Endothelial cell of umbilical vein (primary cell): ENCODE measurements around the gene CSMD2. TPM values are rescaled to one million over a fixed set of nuclear protein-coding genes. Genes with fewer than 3 reads are reported as not detected.

Experiments
- BruUV-seq: library from RNA; stranded (reverse); fragments of 400-500 nt; replicated peaks from 2 replicates; lab custom pipeline; 2021; lab: Mats Ljungman, UMichigan
- CTCF ChIA-PET: fragments of 300-600, 350-600 bp; sonication (Branson Sonifier 250); formaldehyde crosslinking; loops from one replicate; lab custom pipeline; 2021; ENCODE audit warnings: antibody characterized with exemption, inconsistent platforms; lab: Charles Lee
- POLR2A ChIA-PET: fragments of 300-600, 350-600 bp; sonication (Branson Sonifier 250); formaldehyde crosslinking; loops from one replicate; lab custom pipeline; 2021; ENCODE audit warnings: antibody characterized with exemption, inconsistent platforms; lab: Charles Lee
- DNase-seq: peaks from one replicate; pipeline ENCODE4 v3.0.0-alpha.2; 2011; ENCODE audit warnings: low read depth, low spot score
- FAIRE-seq: peaks from 2 replicates; lab custom pipeline; 2011; peaks lifted over from hg19 to GRCh38; lab: Jason Lieb, UNC
- H2AFZ ChIP-seq: 2 replicates; pipeline ENCODE4 v1.6.0; 2012; ENCODE audit warnings: low read depth, low read length, control low read depth, inconsistent platforms
- H3K27ac ChIP-seq: 2 replicates; pipeline ENCODE4 v1.5.1; 2011; ENCODE audit warnings: low read depth, mild to moderate bottlenecking, control low read depth, low read length, moderate library complexity; ENCODE audit not compliant: insufficient read depth
- H3K27me3 ChIP-seq, 2 experiments: 2 replicates each; pipeline versions ENCODE4 v1.6.0 to v1.6.1; 2011; ENCODE audit warnings: low read length in 2 of 2, mixed read lengths in 1 of 2; ENCODE audit not compliant: control insufficient read depth in 2 of 2, insufficient read depth in 2 of 2
- H3K36me3 ChIP-seq, 2 experiments: 2 replicates in 1 of 2; 3 replicates in 1 of 2; pipeline ENCODE4 v1.5.1; 2011; ENCODE audit warnings: low read length in 2 of 2, mild to moderate bottlenecking in 1 of 2, moderate library complexity in 1 of 2; ENCODE audit not compliant: control insufficient read depth in 2 of 2, insufficient read depth in 2 of 2; ENCODE audit errors: extremely low read depth in 1 of 2
- H3K4me1 ChIP-seq: 3 replicates; pipeline ENCODE4 v1.5.1; 2011; ENCODE audit warnings: mild to moderate bottlenecking, low read length; ENCODE audit not compliant: control insufficient read depth, insufficient read depth; ENCODE audit errors: extremely low read depth
- H3K4me2 ChIP-seq: 2 replicates; pipeline ENCODE4 v1.6.1; 2011; ENCODE audit warnings: low read length, control low read depth, mixed read lengths; ENCODE audit not compliant: insufficient read depth
- H3K4me3 ChIP-seq, 3 experiments: fragments of 200-600 bp in 1 of 3; sonication (generic), shearing (Covaris generic) in 1 of 3; replicated peaks in 1 of 3; 2 replicates each; pipeline ENCODE4 v1.5.1; 2011 to 2016; ENCODE audit warnings: control low read depth in 3 of 3, low read length in 3 of 3, mild to moderate bottlenecking in 2 of 3, inconsistent platforms in 1 of 3, low read depth in 1 of 3, moderate library complexity in 1 of 3; ENCODE audit not compliant: insufficient read depth in 1 of 3
- H3K79me2 ChIP-seq: 2 replicates; pipeline ENCODE4 v1.6.0; 2012; ENCODE audit warnings: low read length, inconsistent platforms; ENCODE audit not compliant: control insufficient read depth, insufficient read depth
- H3K9ac ChIP-seq: replicated peaks from 2 replicates; pipeline ENCODE3; 2011; ENCODE audit warnings: low read length, control low read depth; ENCODE audit not compliant: insufficient read depth; ENCODE audit errors: extremely low read depth
- H3K9me1 ChIP-seq: replicated peaks from 3 replicates; pipeline ENCODE4 v1.6.0; 2011; ENCODE audit warnings: mild to moderate bottlenecking, low read length; ENCODE audit not compliant: control insufficient read depth, insufficient read depth; ENCODE audit errors: extremely low read depth
- H3K9me3 ChIP-seq: replicated peaks from 2 replicates; pipeline ENCODE4 v1.5.1; 2012; ENCODE audit warnings: low read length, inconsistent platforms; ENCODE audit not compliant: control insufficient read depth, insufficient read depth
- H4K20me1 ChIP-seq: replicated peaks from 2 replicates; pipeline ENCODE3; 2011; ENCODE audit warnings: mild to moderate bottlenecking, low read length; ENCODE audit not compliant: control insufficient read depth, insufficient read depth; ENCODE audit errors: extremely low read depth
- EZH2 ChIP-seq: IDR thresholded peaks from 2 replicates; pipeline ENCODE4 v1.6.1; 2012; ENCODE audit warnings: borderline replicate concordance, low read depth, mild to moderate bottlenecking, moderate library complexity, low read length, inconsistent platforms; ENCODE audit not compliant: severe bottlenecking
- FOS ChIP-seq: IDR thresholded peaks from 2 replicates; pipeline ENCODE4 v1.6.1; 2011; ENCODE audit warnings: mild to moderate bottlenecking, low read length, moderate library complexity, borderline replicate concordance; ENCODE audit not compliant: insufficient read depth
- GATA2 ChIP-seq: IDR thresholded peaks from 2 replicates; pipeline ENCODE4 v1.7.0; 2011; ENCODE audit warnings: low read depth, mild to moderate bottlenecking, moderate library complexity, mixed read lengths, low read length; ENCODE audit not compliant: insufficient read length, insufficient read depth
- JUN ChIP-seq: IDR thresholded peaks from 2 replicates; pipeline ENCODE4 v1.6.1; 2011; ENCODE audit warnings: borderline replicate concordance, low read depth; ENCODE audit not compliant: insufficient read length, insufficient read depth
- MYC ChIP-seq: IDR thresholded peaks from one replicate; pipeline ENCODE4 v1.6.1; 2011; ENCODE audit warnings: mild to moderate bottlenecking, low read depth, low read length
- POLR2A ChIP-seq: IDR thresholded peaks from 2 replicates; pipeline ENCODE4 v1.6.1; 2012; ENCODE audit warnings: low read depth, mild to moderate bottlenecking, control low read depth, low read length
- POLR2AphosphoS5 ChIP-seq: IDR thresholded peaks from 2 replicates; pipeline ENCODE4 v1.6.1; 2012; ENCODE audit warnings: low read depth, mild to moderate bottlenecking, control low read depth, low read length, moderate library complexity; ENCODE audit not compliant: insufficient read depth
- dilution Hi-C: fragments of 300-500 bp; cut with MboI; formaldehyde crosslinking; loops from one replicate; pipeline ENCODE4 v1.15.0; 2019; ENCODE audit warnings: low sequenced_read_pairs; ENCODE audit not compliant: extremely low pct_ligation_motif_present
- intact Hi-C: fragments of 100-400 bp; cut with micrococcal nuclease; formaldehyde crosslinking; loops from one replicate; pipeline ENCODE4 v1.10.0; 2022
- polyA plus RNA-seq, 4 experiments: library from polyadenylated mRNA; depleted of rRNA in 3 of 4; stranded (reverse) in 3 of 4; unstranded in 1 of 4; fragments of >200 nt; gene quantifications; 2 replicates each; pipeline versions ENCODE4 v1.2.1 to v1.2.3, GENCODE V29; 2011 to 2012; ENCODE audit warnings: missing spikeins in 1 of 4
- total RNA-seq: library from RNA; stranded (reverse); gene quantifications from 2 replicates; pipeline ENCODE4 v1.2.3, GENCODE V29; 2021
- TF ChIP-seq, protein P1 (sequence below): IDR thresholded peaks from 2 replicates; pipeline ENCODE4 v1.6.1; 2011; ENCODE audit not compliant: insufficient read depth, insufficient read length
- TF ChIP-seq, protein P2 (sequence below), 2 donors: IDR thresholded peaks; 1 replicate in 1 of 2; 2 replicates in 1 of 2; pipeline ENCODE4 v1.5.1; 2011; ENCODE audit warnings: low read length in 2 of 2, mild to moderate bottlenecking in 2 of 2, moderate library complexity in 2 of 2, control low read depth in 1 of 2, inconsistent platforms in 1 of 2, low read depth in 1 of 2; ENCODE audit not compliant: insufficient read depth in 1 of 2; ENCODE audit errors: extremely low read depth in 1 of 2

The CSMD2 gene
- total and polyA plus RNA-seq, 2 donors (not counting 3 experiments of a cell fraction or from before 2014, with no cell fraction given), result under 0.01 TPM; not detected in 1

DNA sequence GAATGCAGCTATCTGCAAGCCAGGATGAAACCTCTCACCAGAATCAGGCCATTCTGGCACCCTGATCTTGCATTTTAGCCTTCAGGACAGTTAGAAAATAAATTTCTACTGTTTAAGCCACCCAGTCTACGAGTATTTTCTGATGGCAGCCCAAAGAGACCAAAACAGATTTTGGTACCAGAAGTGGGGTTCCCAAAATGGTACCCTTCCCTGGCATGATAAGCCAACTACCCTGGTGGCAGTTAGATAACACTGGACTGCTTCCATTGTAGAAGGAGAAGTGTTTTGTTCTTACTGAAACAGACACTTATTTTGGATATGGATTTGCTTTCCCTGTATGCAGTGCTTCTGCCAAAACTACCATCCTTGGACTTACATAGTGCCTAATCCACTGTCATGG is 115.0 kb downstream of the CSMD2 start:
- no peak for FAIRE-seq
- no peaks in the 10 kb centered on the region for H3K79me2 ChIP-seq
- POLR2A ChIA-PET, result no interaction called here

More for the DNA sequence above, 115.0 kb downstream of the CSMD2 start:
- H3K9ac ChIP-seq, result no peak overlapping the region
- H3K36me3 ChIP-seq, result no peaks in the 10 kb centered on the region
- intact Hi-C loops (no loop called here), dilution Hi-C loops (no loop called here)
- no peak overlapping the region for H3K4me2 ChIP-seq
- H3K4me1 ChIP-seq, result no peaks in the 10 kb centered on the region
- no peaks in the 10 kb centered on the region for H3K27me3 ChIP-seq
- CTCF ChIA-PET, result no interaction called here
- no TSS peak for BruUV-seq
- no peak overlapping the region for H3K27ac ChIP-seq
- H3K4me3 ChIP-seq, result no peak overlapping the region
- DNase-seq, result no peak
- no peaks in the 10 kb centered on the region for H4K20me1 ChIP-seq
- peaks cover 4% of the 10 kb centered on the region for H3K9me3 ChIP-seq
- H2AFZ ChIP-seq, result no peak overlapping the region
- no peaks in the 10 kb centered on the region for H3K9me1 ChIP-seq
- no peak for TF ChIP-seq JUN
- TF ChIP-seq FOS, result no peak
- no peak for TF ChIP-seq EZH2
- TF ChIP-seq, protein P1, sequence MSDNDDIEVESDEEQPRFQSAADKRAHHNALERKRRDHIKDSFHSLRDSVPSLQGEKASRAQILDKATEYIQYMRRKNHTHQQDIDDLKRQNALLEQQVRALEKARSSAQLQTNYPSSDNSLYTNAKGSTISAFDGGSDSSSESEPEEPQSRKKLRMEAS, result no peak
- no peak for TF ChIP-seq POLR2AphosphoS5
- TF ChIP-seq, protein P2, sequence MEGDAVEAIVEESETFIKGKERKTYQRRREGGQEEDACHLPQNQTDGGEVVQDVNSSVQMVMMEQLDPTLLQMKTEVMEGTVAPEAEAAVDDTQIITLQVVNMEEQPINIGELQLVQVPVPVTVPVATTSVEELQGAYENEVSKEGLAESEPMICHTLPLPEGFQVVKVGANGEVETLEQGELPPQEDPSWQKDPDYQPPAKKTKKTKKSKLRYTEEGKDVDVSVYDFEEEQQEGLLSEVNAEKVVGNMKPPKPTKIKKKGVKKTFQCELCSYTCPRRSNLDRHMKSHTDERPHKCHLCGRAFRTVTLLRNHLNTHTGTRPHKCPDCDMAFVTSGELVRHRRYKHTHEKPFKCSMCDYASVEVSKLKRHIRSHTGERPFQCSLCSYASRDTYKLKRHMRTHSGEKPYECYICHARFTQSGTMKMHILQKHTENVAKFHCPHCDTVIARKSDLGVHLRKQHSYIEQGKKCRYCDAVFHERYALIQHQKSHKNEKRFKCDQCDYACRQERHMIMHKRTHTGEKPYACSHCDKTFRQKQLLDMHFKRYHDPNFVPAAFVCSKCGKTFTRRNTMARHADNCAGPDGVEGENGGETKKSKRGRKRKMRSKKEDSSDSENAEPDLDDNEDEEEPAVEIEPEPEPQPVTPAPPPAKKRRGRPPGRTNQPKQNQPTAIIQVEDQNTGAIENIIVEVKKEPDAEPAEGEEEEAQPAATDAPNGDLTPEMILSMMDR (IDR thresholded peaks at IDR 0.05; ENCODE audit: extremely low read depth in 1 of 2, insufficient read depth in 1 of 2, low read depth in 1 of 2, low read length in 2 of 2), result no peak
- TF ChIP-seq POLR2A, result no peak
- TF ChIP-seq MYC, result no peak
- no peak for TF ChIP-seq GATA2
